Tibial nerve (tissue), 4 donors: ENCODE results near the gene ENPP1. TPM values are rescaled to one million over a fixed set of nuclear protein-coding genes. Genes with fewer than 3 reads are reported as not detected.
"Not testable (repeated sequence)": the region's sequence is repeated elsewhere in the genome, so short reads cannot be mapped to it uniquely, and the experiment has no call there.

Experiments used
- DNase-seq, 2 donors: peaks; one replicate each; pipeline ENCODE4 v3.0.0-alpha.2; 2019; ENCODE audit warnings: low spot score in 2 of 2
- H3K27ac ChIP-seq, 4 donors: fragments of 200-600 bp; sonication (generic) in 3 of 4; one replicate each; pipeline ENCODE4 v1.5.1; 2017 to 2019; ENCODE audit warnings: mild to moderate bottlenecking in 1 of 4
- H3K27me3 ChIP-seq, 2 donors: fragments of 200-600 bp; sonication (generic) in 1 of 2; one replicate each; pipeline versions ENCODE4 v1.5.1 to v1.6.0; 2017 to 2019
- H3K36me3 ChIP-seq, 3 donors: fragments of 200-600 bp; sonication (generic); one replicate each; pipeline ENCODE4 v1.5.1; 2018 to 2019
- H3K4me1 ChIP-seq, 4 donors: fragments of 200-600 bp; sonication (generic) in 3 of 4; one replicate each; pipeline ENCODE4 v1.5.1; 2017 to 2019
- H3K4me3 ChIP-seq, 4 donors: fragments of 200-600 bp; sonication (generic) in 3 of 4; one replicate each; pipeline ENCODE4 v1.5.1; 2017 to 2019; ENCODE audit warnings: mild to moderate bottlenecking in 1 of 4, moderate library complexity in 1 of 4
- H3K9me3 ChIP-seq, 4 donors: fragments of 200-600 bp; sonication (generic) in 3 of 4; one replicate each; pipeline ENCODE4 v1.5.1; 2017 to 2019
- EP300 ChIP-seq, 2 donors: sonication (generic); formaldehyde crosslinking; IDR thresholded peaks; one replicate each; pipeline ENCODE4 v1.6.1; 2017; ENCODE audit warnings: antibody characterized with exemption in 2 of 2, mild to moderate bottlenecking in 1 of 2
- POLR2A ChIP-seq, 2 donors: fragments of 450-650 bp; IDR thresholded peaks; one replicate each; pipeline ENCODE4 v1.6.1; 2017; ENCODE audit warnings: antibody characterized with exemption in 2 of 2, mild to moderate bottlenecking in 2 of 2, moderate library complexity in 2 of 2
- WGBS, 2 donors: methylation state at CpG; one replicate each; pipeline ENCODE4 v1.1.5; 2018; 5-methylcytosine and 5-hydroxymethylcytosine counted together
- total RNA-seq, 4 donors: library from RNA; depleted of rRNA; stranded (reverse); fragments of >200 nt; gene quantifications; one replicate each; pipeline ENCODE4 v1.1.0, GENCODE V29; 2016
- TF ChIP-seq, protein P1 (sequence below), 5 experiments: fragments of 200-600 bp in 3 of 5; fragments of 450-650 bp in 2 of 5; sonication (generic) in 3 of 5; IDR thresholded peaks; one replicate each; pipeline ENCODE4 v1.5.1; 2016 to 2019; ENCODE audit warnings: antibody characterized with exemption in 5 of 5, mild to moderate bottlenecking in 3 of 5, moderate library complexity in 2 of 5

ENPP1 gene
- total RNA-seq, 4 donors from 2014 or later: 11.8 to 22.8 (median 18.7) TPM

DNA sequence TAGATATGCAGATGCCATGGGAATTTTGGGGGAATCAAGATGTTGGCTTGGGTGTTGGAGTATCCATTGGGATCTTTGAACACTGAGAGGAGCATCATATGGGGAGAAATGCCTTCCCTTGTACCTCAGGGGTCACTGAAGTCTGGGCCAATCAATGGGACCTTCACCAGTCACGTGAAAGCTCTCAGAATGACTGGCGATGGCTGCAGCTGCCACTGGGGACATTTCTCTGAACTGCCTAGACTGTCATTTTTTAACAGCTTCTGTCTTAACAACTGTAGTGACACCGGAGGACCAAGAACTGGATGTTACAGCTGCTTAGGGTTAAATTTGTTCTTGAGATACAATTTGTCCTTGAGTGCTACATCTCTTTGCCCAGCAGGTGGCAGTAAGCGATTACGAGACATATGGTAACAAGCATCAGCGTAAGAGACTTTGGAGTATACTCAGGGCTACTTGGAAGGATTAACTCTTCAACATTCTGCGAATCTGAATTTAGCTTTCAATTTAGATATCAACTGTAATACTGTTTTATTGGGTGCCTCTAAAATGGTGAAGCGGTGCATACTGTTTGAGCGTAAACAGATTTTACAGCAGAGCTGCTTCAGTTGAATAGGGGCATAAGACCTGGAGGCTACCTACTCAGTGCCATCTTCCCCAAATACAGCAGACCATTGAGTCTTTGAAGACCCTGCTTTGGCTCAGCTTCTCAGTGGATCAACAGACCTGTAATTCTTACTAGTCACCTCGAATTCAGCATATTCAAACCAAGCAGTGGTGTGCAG lies 107.3 kb downstream of the ENPP1 start:
- WGBS, 2 donors: 27 to 28% methylated on average over 10 of the region's 10 CpGs
- TF ChIP-seq, protein P1, sequence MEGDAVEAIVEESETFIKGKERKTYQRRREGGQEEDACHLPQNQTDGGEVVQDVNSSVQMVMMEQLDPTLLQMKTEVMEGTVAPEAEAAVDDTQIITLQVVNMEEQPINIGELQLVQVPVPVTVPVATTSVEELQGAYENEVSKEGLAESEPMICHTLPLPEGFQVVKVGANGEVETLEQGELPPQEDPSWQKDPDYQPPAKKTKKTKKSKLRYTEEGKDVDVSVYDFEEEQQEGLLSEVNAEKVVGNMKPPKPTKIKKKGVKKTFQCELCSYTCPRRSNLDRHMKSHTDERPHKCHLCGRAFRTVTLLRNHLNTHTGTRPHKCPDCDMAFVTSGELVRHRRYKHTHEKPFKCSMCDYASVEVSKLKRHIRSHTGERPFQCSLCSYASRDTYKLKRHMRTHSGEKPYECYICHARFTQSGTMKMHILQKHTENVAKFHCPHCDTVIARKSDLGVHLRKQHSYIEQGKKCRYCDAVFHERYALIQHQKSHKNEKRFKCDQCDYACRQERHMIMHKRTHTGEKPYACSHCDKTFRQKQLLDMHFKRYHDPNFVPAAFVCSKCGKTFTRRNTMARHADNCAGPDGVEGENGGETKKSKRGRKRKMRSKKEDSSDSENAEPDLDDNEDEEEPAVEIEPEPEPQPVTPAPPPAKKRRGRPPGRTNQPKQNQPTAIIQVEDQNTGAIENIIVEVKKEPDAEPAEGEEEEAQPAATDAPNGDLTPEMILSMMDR (IDR thresholded peaks at IDR 0.05): peak; percentile 75 to 82 (median 80)
- TF ChIP-seq POLR2A (IDR thresholded peaks at IDR 0.05) (no peak), EP300 (IDR thresholded peaks at IDR 0.05) (no peak)
- peak; percentile 46 to 92 for DNase-seq

DNA sequence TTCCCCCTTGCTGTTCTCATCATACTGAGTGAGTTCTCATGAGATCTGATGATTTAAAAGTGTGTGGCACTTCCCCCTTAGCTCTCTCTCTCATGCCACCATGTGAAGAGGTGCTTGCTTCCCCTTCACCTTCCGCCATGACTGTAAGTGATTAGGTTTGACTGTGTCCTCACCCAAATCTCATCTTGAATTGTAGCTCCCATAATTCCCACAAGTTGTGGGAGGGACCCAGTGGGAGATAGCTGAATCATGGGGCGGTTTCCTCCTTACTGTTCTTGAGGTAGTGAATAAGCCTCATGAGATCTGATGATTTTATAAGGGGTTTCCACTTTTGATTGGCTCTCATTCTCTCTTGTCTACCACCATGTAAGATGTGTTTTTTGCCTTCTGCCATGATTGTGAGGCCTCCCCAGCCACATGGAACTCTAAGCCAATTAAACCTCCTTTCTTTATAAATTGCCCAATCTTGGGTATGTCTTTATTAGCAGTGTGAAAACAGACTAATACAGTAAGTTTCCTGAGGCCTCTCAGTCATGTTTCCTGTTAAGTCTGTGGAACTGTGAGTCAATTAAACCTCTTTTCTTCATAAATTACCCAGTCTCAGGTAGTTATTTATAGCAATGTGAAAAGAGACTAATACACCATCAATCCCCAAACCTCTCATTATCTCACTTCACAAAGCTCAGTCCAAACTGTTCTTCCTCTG lies 108.4 kb downstream of the ENPP1 start:
- not testable (repeated sequence) for H3K27me3 ChIP-seq, DNase-seq, H3K4me1 ChIP-seq, H3K4me3 ChIP-seq, H3K36me3 ChIP-seq, H3K27ac ChIP-seq, H3K9me3 ChIP-seq
- WGBS, 2 donors: 94 to 100% methylated on average over 2 of the region's 2 CpGs

More for the DNA sequence above, 107.3 kb downstream of the ENPP1 start:
- Histone ChIP-seq H3K9me3 (no peaks in the 10 kb centered on the region), H3K4me3 (no peak overlapping the region), H3K36me3 (no peaks in the 10 kb centered on the region), H3K27me3 (no peaks in the 10 kb centered on the region), H3K27ac (no peak overlapping the region), H3K4me1 (no peaks in the 10 kb centered on the region)

- Histone ChIP-seq H3K36me3 (no peaks in the 10 kb centered on the region), H3K9me3 (peaks cover 0 to 4% (median 0%) of the 10 kb centered on the region in 4 donors), H3K4me3 (no peak overlapping the region), H3K4me1 (no peaks in the 10 kb centered on the region), H3K27ac (no peak overlapping the region), H3K27me3 (no peaks in the 10 kb centered on the region)
- DNase-seq: no peak
- 84 to 88% methylated on average over 2 of the region's 2 CpGs for WGBS, 2 donors
- no peak for TF ChIP-seq POLR2A (IDR thresholded peaks at IDR 0.05)
- TF ChIP-seq, protein P1 (IDR thresholded peaks at IDR 0.05): no peak
- no peak for TF ChIP-seq EP300 (IDR thresholded peaks at IDR 0.05)
Observed at GRCh38 chr6:131916847-131917246, 109.0 kb downstream of the ENPP1 start.

DNA sequence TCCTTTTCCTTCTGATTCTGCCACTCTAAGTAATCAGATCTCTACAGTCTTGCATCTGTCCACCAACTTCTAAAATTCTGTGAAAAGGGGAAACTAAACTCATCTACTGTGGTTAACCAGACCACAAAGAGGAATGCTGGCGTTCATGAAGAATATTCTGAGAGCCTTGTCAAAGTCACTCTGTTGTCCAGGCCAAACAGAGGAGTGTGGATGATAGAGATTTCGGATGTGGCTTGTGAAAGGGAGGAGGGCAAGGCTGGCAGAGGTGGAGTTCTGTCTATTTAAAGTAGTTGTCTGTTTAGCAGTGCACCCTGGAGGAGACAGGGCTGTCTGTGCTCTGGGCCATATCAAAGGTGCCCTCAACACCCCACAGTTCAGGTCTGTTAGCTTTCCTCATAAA lies 109.5 kb downstream of the ENPP1 start:
- no peaks in the 10 kb centered on the region for H3K27me3 ChIP-seq
- H3K27ac ChIP-seq: no peak overlapping the region
- no peaks in the 10 kb centered on the region for H3K4me1 ChIP-seq
- 65 to 75% methylated on average over 2 of the region's 2 CpGs for WGBS, 2 donors
- no peaks in the 10 kb centered on the region for H3K36me3 ChIP-seq
- H3K9me3 ChIP-seq: peaks cover 0 to 7% (median 0%) of the 10 kb centered on the region in 4 donors
- TF ChIP-seq, protein P1 (IDR thresholded peaks at IDR 0.05): no peak
- TF ChIP-seq POLR2A (IDR thresholded peaks at IDR 0.05): no peak
- TF ChIP-seq EP300 (IDR thresholded peaks at IDR 0.05): no peak
- DNase-seq: no peak
- no peak overlapping the region for H3K4me3 ChIP-seq

- no peak for DNase-seq
- no peak for TF ChIP-seq POLR2A (IDR thresholded peaks at IDR 0.05)
- no peak for TF ChIP-seq EP300 (IDR thresholded peaks at IDR 0.05)
- TF ChIP-seq, protein P1 (IDR thresholded peaks at IDR 0.05): no peak
- Histone ChIP-seq H3K9me3 (peaks cover 0 to 14% (median 0%) of the 10 kb centered on the region in 4 donors), H3K4me1 (no peaks in the 10 kb centered on the region), H3K36me3 (no peaks in the 10 kb centered on the region), H3K27me3 (no peaks in the 10 kb centered on the region), H3K4me3 (no peak overlapping the region), H3K27ac (no peak overlapping the region)
- WGBS, 2 donors: 68 to 71% methylated on average over 6 of the region's 6 CpGs
Observed at GRCh38 chr6:131917763-131918649, 110.2 kb downstream of the ENPP1 start.
